Heart left ventricle (tissue), 13 donors: ENCODE measurements around the gene PDGFD.

ENCODE experiments used
- POLR2A ChIP-seq, 2 donors: fragments of 450-650 bp; IDR thresholded peaks; one replicate each; pipeline ENCODE4 v1.6.1; 2017; ENCODE audit warnings: antibody characterized with exemption in 2 of 2, mild to moderate bottlenecking in 2 of 2, moderate library complexity in 2 of 2
- TF ChIP-seq, protein P1 (sequence below), 12 donors: fragments of 200-600 bp; sonication (generic) in 4 of 12; IDR thresholded peaks; one replicate each; pipeline versions ENCODE4 v1.5.0 to v1.8.0; 2018 to 2022; ENCODE audit warnings: antibody characterized with exemption in 12 of 12, mild to moderate bottlenecking in 5 of 12
- donor health status: ischemic (EF 13 %, LVEDD 7.1; RV severe dilation, severe dysfunction).
- donor health status: DM: no; HTN: yes; CAD: no.
- donor health status: DM: no; HTN: no; CAD: no.
- donor health status: ischemic (EF 25% LVEDD 6.9; RV normal size, moderate dysfunction).
- donor health status: ischemic (EF 25% LVEDD 5.7; RV mildly dilated, moderate dysfunction).
- donor health status: ischemic (EF 35%, LVEDD 5.7; RV mildly dilated, moderate dysfunction).
- donor health status: nonischemic (EF 11% LVEDD 7.7; RV severe dilation, severe dysfunction).
- donor health status: DM: yes; HTN: yes; CAD: no.
- donor health status: PGD.
- donor health status: ischemic (EF 29% LVEDD 5.4; RV normal size, mild dysfunction).
- donor health status: nonischemic (EF 23%, LVEDD 6.1; RV moderate dilation, normal function).

DNA sequence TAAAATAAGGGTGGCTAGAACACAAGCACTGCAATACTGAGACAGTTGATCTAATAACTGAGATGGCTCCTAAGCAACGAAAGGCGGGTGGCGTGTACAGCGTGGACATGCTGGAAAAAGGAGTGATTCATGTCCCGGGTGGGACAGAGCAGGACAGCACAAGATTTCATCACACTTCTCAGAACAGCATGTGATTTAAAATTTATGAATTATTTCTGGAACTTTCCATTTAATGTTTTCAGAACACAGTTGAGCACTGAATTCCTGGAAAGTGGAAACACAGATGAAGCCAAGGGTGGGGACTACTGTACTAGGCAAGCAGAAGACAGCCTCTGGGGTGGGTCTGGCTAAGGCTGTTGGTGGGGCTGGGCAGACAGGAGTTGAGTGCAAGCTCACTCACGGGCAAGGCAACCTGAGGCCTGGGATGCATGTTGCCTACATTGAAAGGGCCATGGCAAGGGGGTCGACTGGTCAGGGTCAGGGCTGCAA, 293.1 kb downstream of the PDGFD start:
- TF ChIP-seq, protein P1, sequence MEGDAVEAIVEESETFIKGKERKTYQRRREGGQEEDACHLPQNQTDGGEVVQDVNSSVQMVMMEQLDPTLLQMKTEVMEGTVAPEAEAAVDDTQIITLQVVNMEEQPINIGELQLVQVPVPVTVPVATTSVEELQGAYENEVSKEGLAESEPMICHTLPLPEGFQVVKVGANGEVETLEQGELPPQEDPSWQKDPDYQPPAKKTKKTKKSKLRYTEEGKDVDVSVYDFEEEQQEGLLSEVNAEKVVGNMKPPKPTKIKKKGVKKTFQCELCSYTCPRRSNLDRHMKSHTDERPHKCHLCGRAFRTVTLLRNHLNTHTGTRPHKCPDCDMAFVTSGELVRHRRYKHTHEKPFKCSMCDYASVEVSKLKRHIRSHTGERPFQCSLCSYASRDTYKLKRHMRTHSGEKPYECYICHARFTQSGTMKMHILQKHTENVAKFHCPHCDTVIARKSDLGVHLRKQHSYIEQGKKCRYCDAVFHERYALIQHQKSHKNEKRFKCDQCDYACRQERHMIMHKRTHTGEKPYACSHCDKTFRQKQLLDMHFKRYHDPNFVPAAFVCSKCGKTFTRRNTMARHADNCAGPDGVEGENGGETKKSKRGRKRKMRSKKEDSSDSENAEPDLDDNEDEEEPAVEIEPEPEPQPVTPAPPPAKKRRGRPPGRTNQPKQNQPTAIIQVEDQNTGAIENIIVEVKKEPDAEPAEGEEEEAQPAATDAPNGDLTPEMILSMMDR (IDR thresholded peaks at IDR 0.05), result no peak
- no peak for TF ChIP-seq POLR2A (IDR thresholded peaks at IDR 0.05)
